ENCODE data around the gene SYDE1. TPM values are rescaled to one million over a fixed set of nuclear protein-coding genes. Genes with fewer than 3 reads are reported as not detected.

Gene SYDE1
- total RNA-seq, 2 donors from 2014 or later = 17.3 to 28.9 TPM

DNA sequence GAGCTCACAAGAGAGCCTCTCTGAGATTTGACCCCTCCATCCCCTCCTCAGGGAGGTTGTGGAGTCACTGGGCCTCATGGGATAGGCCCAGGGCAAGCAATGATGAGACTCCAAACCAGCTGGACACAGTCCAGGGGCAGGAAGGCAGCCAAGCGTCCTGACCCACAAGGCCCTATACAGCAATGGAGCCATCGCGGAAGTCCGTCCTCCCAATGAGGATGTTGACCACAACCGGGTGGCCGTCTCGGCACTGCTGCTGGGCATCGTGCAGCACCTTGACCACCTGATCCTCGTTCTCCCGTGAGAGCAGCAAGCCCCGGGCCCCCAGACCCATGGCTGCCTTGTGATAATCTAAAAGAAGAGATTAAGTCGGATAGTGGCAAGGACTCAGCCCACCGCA is 7.9 kb downstream of the SYDE1 start:
- Histone ChIP-seq H3K4me3 (no peak overlapping the region), H3K27me3 (no peaks in the 10 kb centered on the region), H3K36me3 (peaks cover 95% of the 10 kb centered on the region), H3K27ac (peak overlapping the region; percentile 47 to 62), H3K4me1 (peaks cover 0 to 25% of the 10 kb centered on the region in 2 donors), H3K9me3 (no peaks in the 10 kb centered on the region)
- TF ChIP-seq, protein P1, sequence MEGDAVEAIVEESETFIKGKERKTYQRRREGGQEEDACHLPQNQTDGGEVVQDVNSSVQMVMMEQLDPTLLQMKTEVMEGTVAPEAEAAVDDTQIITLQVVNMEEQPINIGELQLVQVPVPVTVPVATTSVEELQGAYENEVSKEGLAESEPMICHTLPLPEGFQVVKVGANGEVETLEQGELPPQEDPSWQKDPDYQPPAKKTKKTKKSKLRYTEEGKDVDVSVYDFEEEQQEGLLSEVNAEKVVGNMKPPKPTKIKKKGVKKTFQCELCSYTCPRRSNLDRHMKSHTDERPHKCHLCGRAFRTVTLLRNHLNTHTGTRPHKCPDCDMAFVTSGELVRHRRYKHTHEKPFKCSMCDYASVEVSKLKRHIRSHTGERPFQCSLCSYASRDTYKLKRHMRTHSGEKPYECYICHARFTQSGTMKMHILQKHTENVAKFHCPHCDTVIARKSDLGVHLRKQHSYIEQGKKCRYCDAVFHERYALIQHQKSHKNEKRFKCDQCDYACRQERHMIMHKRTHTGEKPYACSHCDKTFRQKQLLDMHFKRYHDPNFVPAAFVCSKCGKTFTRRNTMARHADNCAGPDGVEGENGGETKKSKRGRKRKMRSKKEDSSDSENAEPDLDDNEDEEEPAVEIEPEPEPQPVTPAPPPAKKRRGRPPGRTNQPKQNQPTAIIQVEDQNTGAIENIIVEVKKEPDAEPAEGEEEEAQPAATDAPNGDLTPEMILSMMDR (IDR thresholded peaks at IDR 0.05) = no peak
- peak; percentile 80 for DNase-seq (ENCODE audit: low spot score)

DNA sequence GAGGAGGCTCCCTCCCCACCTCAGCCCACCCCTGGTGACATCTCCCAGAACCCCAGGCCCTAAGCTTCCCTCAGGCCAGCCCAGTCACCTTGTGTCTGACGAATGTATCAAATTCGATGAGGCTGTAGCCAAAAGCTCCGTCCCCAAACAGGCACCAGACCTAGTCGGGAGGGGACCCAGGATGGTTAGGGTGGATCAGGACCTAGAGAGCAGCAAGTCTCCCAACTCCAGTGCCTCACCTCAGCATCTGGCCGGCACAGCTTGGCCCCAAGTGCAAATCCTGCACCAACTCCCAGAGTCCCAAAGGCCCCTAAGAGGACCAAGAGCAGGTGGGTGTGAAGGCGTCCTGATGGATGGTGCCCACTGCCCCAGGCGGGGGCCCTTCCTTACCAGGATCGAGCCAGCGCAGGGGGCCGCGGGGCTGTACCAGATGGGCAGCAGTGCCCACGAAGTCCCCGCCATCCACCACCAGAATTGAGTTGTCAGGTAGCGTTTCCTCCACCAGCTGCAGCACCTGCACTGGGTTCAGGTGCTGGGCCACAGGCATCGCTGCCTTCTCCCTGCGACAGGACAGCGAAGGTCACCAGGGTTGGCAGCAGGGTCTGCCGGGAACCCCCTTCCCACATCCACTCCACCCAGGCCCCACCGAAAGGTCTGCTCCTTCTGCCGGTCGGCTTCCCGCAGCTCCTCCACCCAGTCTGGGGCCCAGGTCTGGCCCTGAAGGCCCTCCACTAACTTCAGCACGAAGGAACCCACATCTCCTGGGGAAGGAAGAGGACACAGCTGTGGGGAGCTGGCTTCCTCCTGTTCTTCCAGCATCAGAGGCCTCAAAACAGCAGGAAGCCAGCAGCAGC is 8.8 kb downstream of the SYDE1 start:
- Histone ChIP-seq H3K4me1 (peaks cover 0 to 25% of the 10 kb centered on the region in 2 donors), H3K9me3 (no peaks in the 10 kb centered on the region), H3K27ac (peak overlapping the region; percentile 47 to 62), H3K4me3 (no peak overlapping the region), H3K27me3 (no peaks in the 10 kb centered on the region), H3K36me3 (peaks cover 99% of the 10 kb centered on the region)
- TF ChIP-seq, protein P1 (IDR thresholded peaks at IDR 0.05) = no peak
- DNase-seq (ENCODE audit: low spot score) = no peak

- Histone ChIP-seq H3K4me3 (no peak overlapping the region), H3K27me3 (no peaks in the 10 kb centered on the region), H3K27ac (no peak overlapping the region), H3K36me3 (peaks cover 97% of the 10 kb centered on the region), H3K4me1 (peaks cover 0 to 25% of the 10 kb centered on the region in 2 donors), H3K9me3 (no peaks in the 10 kb centered on the region)
- TF ChIP-seq, protein P1 (IDR thresholded peaks at IDR 0.05) = no peak
- DNase-seq (ENCODE audit: low spot score) = no peak
Measured at GRCh38 chr19:15116856-15117255, 9.7 kb downstream of the SYDE1 start.

DNA sequence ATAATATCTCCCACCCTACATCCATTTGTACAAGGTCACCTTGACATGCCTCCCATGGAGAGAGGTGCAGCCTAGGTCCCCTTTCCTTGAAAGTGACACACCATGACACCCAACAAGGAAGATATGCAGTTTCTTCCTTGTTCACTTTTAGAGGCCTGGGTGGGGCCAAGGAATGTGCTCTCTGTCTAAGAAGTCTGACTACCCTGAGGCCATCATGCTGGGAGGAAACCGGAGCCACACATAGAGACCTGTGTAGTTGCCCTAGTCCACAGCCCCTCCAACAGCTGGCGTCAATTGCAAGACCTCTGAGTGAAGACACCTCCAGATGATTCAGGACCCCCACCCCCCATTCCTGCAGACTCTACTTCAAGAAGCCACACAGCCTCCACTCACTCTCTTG is 11.0 kb downstream of the SYDE1 start:
- no peaks in the 10 kb centered on the region for H3K9me3 ChIP-seq
- H3K36me3 ChIP-seq = peaks cover 95% of the 10 kb centered on the region
- no peak overlapping the region for H3K27ac ChIP-seq
- peaks cover 0 to 33% of the 10 kb centered on the region in 2 donors for H3K4me1 ChIP-seq
- H3K4me3 ChIP-seq = no peak overlapping the region
- no peaks in the 10 kb centered on the region for H3K27me3 ChIP-seq
- TF ChIP-seq, protein P1 (IDR thresholded peaks at IDR 0.05) = no peak
- DNase-seq (ENCODE audit: low spot score) = no peak

DNA sequence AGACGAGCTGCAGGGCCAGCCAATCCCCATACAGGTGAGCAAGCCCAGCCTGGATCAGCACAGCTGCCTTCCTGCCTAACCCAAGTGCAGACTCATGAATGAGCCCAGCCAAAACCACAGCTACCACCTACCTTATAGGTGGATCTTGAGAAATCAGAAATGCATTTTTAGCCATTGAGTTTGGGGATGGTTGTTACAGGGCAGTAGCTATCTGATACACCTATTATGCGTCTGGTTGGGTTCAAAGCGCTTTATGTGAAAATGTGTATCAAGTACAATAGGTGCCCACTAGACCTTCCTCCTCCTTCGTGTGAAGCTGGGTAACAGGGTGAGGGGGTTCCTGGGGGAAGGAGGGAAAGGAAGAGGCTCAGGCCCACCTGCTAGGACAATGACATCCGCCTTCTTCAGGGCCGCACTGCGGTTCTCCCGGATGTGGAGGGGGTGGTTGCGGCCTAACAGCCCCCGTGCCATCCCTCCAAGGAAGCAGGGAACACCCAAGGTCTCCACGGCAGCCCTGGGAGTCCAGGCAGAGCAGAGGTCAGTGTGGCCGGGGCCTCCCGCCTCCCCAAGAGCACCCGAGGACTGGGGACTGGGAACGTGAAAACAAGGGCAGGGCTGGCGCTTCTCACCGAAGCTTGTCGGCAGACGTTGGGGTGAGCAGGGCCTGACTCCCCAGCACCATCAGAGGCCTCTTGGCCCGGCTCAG is 11.7 kb downstream of the SYDE1 start:
- peaks cover 88% of the 10 kb centered on the region for H3K36me3 ChIP-seq
- TF ChIP-seq, protein P1 (IDR thresholded peaks at IDR 0.05) = no peak
- no peaks in the 10 kb centered on the region for H3K9me3 ChIP-seq
- no peak for DNase-seq (ENCODE audit: low spot score)
- no peak overlapping the region for H3K27ac ChIP-seq
- no peak overlapping the region for H3K4me3 ChIP-seq
- H3K27me3 ChIP-seq = no peaks in the 10 kb centered on the region
- H3K4me1 ChIP-seq = peaks cover 0 to 37% of the 10 kb centered on the region in 2 donors
